GM12878 (cell line): ENCODE measurements around the gene MBNL1. TPM values are rescaled to one million over a fixed set of nuclear protein-coding genes. Genes with fewer than 3 reads are reported as not detected.

Source experiments
- ATAC-seq: fragments of 200-7000 bp; cut with Tn5 transposase; 3 replicates; pipeline ENCODE4 v1.9.1; 2020; ENCODE audit warnings: mild to moderate bottlenecking, moderate library complexity
- BruUV-seq: library from RNA; stranded (reverse); fragments of 400-500 nt; replicated peaks from 2 replicates; lab custom pipeline; 2021; lab: Mats Ljungman, UMichigan
- CTCF ChIA-PET: fragments of 300-600 bp; sonication (Branson Sonifier 250); formaldehyde crosslinking; extraction: SDS; loops from one replicate; lab custom pipeline; 2021; ENCODE audit warnings: inconsistent platforms; lab: Yijun Ruan, JAX
- POLR2A ChIA-PET: fragments of 350-600 bp; formaldehyde crosslinking; extraction: SDS; loops from one replicate; lab custom pipeline; 2021; ENCODE audit warnings: inconsistent platforms; lab: Charles Lee
- RAD21 ChIA-PET: fragments of 300-600 bp; sonication (Branson Sonifier 250); formaldehyde crosslinking; loops from one replicate; lab custom pipeline; 2023; ENCODE audit warnings: antibody characterized with exemption; ENCODE audit not compliant: unreplicated experiment; lab: Charles Lee
- SMC1A ChIA-PET: fragments of 300-600 bp; sonication (Branson Sonifier 250); formaldehyde crosslinking; loops from one replicate; lab custom pipeline; 2023; ENCODE audit not compliant: unreplicated experiment, uncharacterized antibody; lab: Charles Lee
- DNase-seq: peaks from one replicate; pipeline ENCODE4 v3.0.0-alpha.2; 2011; ENCODE audit warnings: low read depth, low spot score
- FAIRE-seq: peaks from 3 replicates; lab custom pipeline; 2011; peaks lifted over from hg19 to GRCh38; lab: Jason Lieb, UNC
- H2AFZ ChIP-seq: 2 replicates; pipeline ENCODE4 v1.6.0; 2011; ENCODE audit warnings: low read depth, low read length, control low read depth; ENCODE audit not compliant: control insufficient read depth
- H3K27ac ChIP-seq: 2 replicates; pipeline ENCODE4 v1.5.1; 2011; ENCODE audit warnings: control low read depth; ENCODE audit not compliant: control insufficient read depth, insufficient read depth
- H3K27me3 ChIP-seq, 2 experiments: replicated peaks in 1 of 2; 2 replicates each; pipeline versions ENCODE4 v1.6.0 to v1.6.1; 2011; ENCODE audit warnings: low read length in 1 of 2; ENCODE audit not compliant: control insufficient read depth in 2 of 2, insufficient read depth in 2 of 2
- H3K36me3 ChIP-seq, 2 experiments: 2 replicates each; pipeline ENCODE4 v1.5.1; 2011; ENCODE audit warnings: low read length in 1 of 2; ENCODE audit not compliant: control insufficient read depth in 2 of 2, insufficient read depth in 2 of 2
- H3K4me1 ChIP-seq: 2 replicates; pipeline ENCODE4 v1.6.1; 2011; ENCODE audit warnings: mild to moderate bottlenecking, low read length, moderate library complexity, mixed read lengths; ENCODE audit not compliant: control insufficient read depth, insufficient read depth
- H3K4me2 ChIP-seq: 2 replicates; pipeline ENCODE4 v1.6.0; 2011; ENCODE audit warnings: control low read depth; ENCODE audit not compliant: control insufficient read depth, insufficient read depth
- H3K4me3 ChIP-seq: fragments of 200-600 bp; sonication (generic); 2 replicates; pipeline ENCODE4 v1.5.1; 2016
- H3K79me2 ChIP-seq: 2 replicates; pipeline ENCODE4 v1.6.0; 2011; ENCODE audit warnings: low read length; ENCODE audit not compliant: control insufficient read depth, insufficient read depth
- H3K9ac ChIP-seq: 2 replicates; pipeline ENCODE4 v1.8.0; 2011; ENCODE audit warnings: low read length, control low read depth, mixed read lengths; ENCODE audit not compliant: control insufficient read depth, insufficient read depth
- H3K9me3 ChIP-seq: replicated peaks from 3 replicates; pipeline ENCODE4 v1.5.1; 2011; ENCODE audit warnings: mild to moderate bottlenecking, low read length; ENCODE audit not compliant: control insufficient read depth, insufficient read depth
- H4K20me1 ChIP-seq: 2 replicates; pipeline ENCODE4 v1.6.0; 2011; ENCODE audit not compliant: control insufficient read depth, insufficient read depth
- CBX3 ChIP-seq: fragments of 200-600 bp; sonication (generic); IDR thresholded peaks from 2 replicates; pipeline ENCODE4 v1.6.1; 2016; ENCODE audit warnings: low read depth, borderline replicate concordance
- CEBPZ ChIP-seq: fragments of 150-350 bp; IDR thresholded peaks from 2 replicates; pipeline ENCODE4 v1.6.1; 2016; ENCODE audit warnings: low read depth, low read length
- CREB1 ChIP-seq: IDR thresholded peaks from 2 replicates; pipeline ENCODE4 v1.6.1; 2012; ENCODE audit warnings: low read depth, mild to moderate bottlenecking, inconsistent platforms
- CREM ChIP-seq: IDR thresholded peaks from 2 replicates; pipeline ENCODE4 v1.6.1; 2014; ENCODE audit warnings: antibody characterized with exemption, low read depth
- DPF2 ChIP-seq: fragments of 450-650 bp; IDR thresholded peaks from 2 replicates; pipeline ENCODE4 v1.6.1; 2017; ENCODE audit warnings: mild to moderate bottlenecking
- NBN ChIP-seq: fragments of 450-650 bp; IDR thresholded peaks from 2 replicates; pipeline ENCODE4 v1.6.1; 2016
- NR2C2 ChIP-seq: IDR thresholded peaks from 2 replicates; pipeline ENCODE4 v1.6.1; 2011; ENCODE audit warnings: borderline replicate concordance, low read depth; ENCODE audit not compliant: control insufficient read depth, insufficient read length
- NR2F1 ChIP-seq: fragments of 450-650 bp; conservative IDR thresholded peaks from 2 replicates; pipeline ENCODE4 v1.6.1; 2017; ENCODE audit warnings: mild to moderate bottlenecking
- POLR2AphosphoS5 ChIP-seq: IDR thresholded peaks from 2 replicates; pipeline ENCODE4 v1.6.1; 2011; ENCODE audit warnings: mild to moderate bottlenecking, low read length, inconsistent platforms
- RUNX3 ChIP-seq: IDR thresholded peaks from 2 replicates; pipeline ENCODE4 v1.6.1; 2012; ENCODE audit warnings: low read length, inconsistent platforms
- SMAD1 ChIP-seq: fragments of 450-650 bp; IDR thresholded peaks from 2 replicates; pipeline ENCODE4 v1.6.1; 2018; ENCODE audit warnings: mild to moderate bottlenecking, low read depth; ENCODE audit not compliant: partially characterized antibody
- SMC3 ChIP-seq: IDR thresholded peaks from 2 replicates; pipeline ENCODE4 v1.6.1; 2011; ENCODE audit warnings: low read length, improper control_type of control experiment, borderline replicate concordance
- SP1 ChIP-seq: IDR thresholded peaks from one replicate; pipeline ENCODE4 v1.6.1; 2011; ENCODE audit warnings: low read depth, low read length
- SREBF2 ChIP-seq: IDR thresholded peaks from 2 replicates; pipeline ENCODE4 v1.6.1; 2012; ENCODE audit warnings: mild to moderate bottlenecking, low read length
- STAT3 ChIP-seq: IDR thresholded peaks from 2 replicates; pipeline ENCODE4 v1.6.1; 2011; ENCODE audit warnings: low read depth, low read length, improper control_type of control experiment
- TAF1 ChIP-seq: IDR thresholded peaks from 2 replicates; pipeline ENCODE4 v1.6.1; 2011; ENCODE audit warnings: mild to moderate bottlenecking, low read depth, low read length, borderline replicate concordance
- TBL1XR1 ChIP-seq: IDR thresholded peaks from 2 replicates; pipeline ENCODE4 v1.6.1; 2012; ENCODE audit warnings: low read depth, low read length, improper control_type of control experiment
- TCF3 ChIP-seq: IDR thresholded peaks from 2 replicates; pipeline ENCODE4 v1.6.1; 2012; ENCODE audit warnings: low read depth, mild to moderate bottlenecking, low read length, borderline replicate concordance; ENCODE audit not compliant: insufficient read depth
- WGBS: methylation state at CpG from one replicate; pipeline ENCODE4 v1.1.6; 2016; ENCODE audit warnings: low lambda C conversion rate; ENCODE audit not compliant: insufficient replicate concordance, insufficient coverage; ENCODE audit errors: missing lambda C conversion rate; 5-methylcytosine and 5-hydroxymethylcytosine counted together
- in situ Hi-C: fragments of 300-500 bp; cut with MboI; formaldehyde crosslinking; loops from 9 replicates; pipeline ENCODE4 v1.14.3; 2018; ENCODE audit warnings: mixed read lengths
- intact Hi-C: fragments of 100-400 bp; cut with micrococcal nuclease; formaldehyde crosslinking; loops from one replicate; pipeline ENCODE4 v1.14.2; 2022; ENCODE audit not compliant: unreplicated experiment
- polyA plus RNA-seq, 11 experiments: library from polyadenylated mRNA; depleted of rRNA in 4 of 11; unstranded in 6 of 11; stranded (reverse) in 5 of 11; fragments of >200 nt; fragmentation: Nextera tagmentation in 4 of 11; fragmentation: Illumina TruSeq in 1 of 11; extraction: Ambion mirVana in 4 of 11; extraction: Trizol in 1 of 11; gene quantifications; 1 replicate in 1 of 11; 2 replicates in 10 of 11; pipeline versions ENCODE4 v1.2.1 to v1.2.3, GENCODE V29; 2011 to 2016; ENCODE audit warnings: inconsistent platforms in 2 of 11, missing spikeins in 2 of 11, low read depth in 1 of 11
- total RNA-seq, 4 experiments: library from RNA; depleted of rRNA in 3 of 4; stranded (reverse); fragments of >200 nt in 3 of 4; fragmentation: Illumina TruSeq in 1 of 4; extraction: Trizol in 1 of 4; gene quantifications; 2 replicates each; pipeline versions ENCODE4 v1.2.1 to v1.2.3, GENCODE V29; 2013 to 2021

The MBNL1 gene
- total and polyA plus RNA-seq, 10 of the 15 experiments (the other 5 are each of a cell fraction or from before 2014, with no cell fraction given) = 59.6 to 337 (median 143) TPM

- ChIA-PET SMC1A (interaction anchor here (1.1 to 10.3 kb wide), 4 partner anchors 11 to 105 kb away, joined by 3 to 115 read pairs (median 25); no protein-coding TSS in a partner anchor), CTCF (interaction anchor here (0.9 kb wide), 1 partner anchor 11 kb away, joined by 5 read pairs; no protein-coding TSS in a partner anchor), RAD21 (no interaction called here), POLR2A (no interaction called here)
- ATAC-seq (no peak), DNase-seq (no peak), FAIRE-seq (no peak)
- in situ Hi-C loops (no loop called here), intact Hi-C loops (no loop called here)
- peaks cover 0 to 10% of the 10 kb centered on the region in 2 experiments; a peak in 2 of 4 replicates for H3K36me3 ChIP-seq
- TF ChIP-seq NBN (no peak), RUNX3 (no peak), DPF2 (no peak), NR2C2 (no peak), CREB1 (no peak), CEBPZ (no peak), SMAD1 (no peak), POLR2AphosphoS5 (no peak), SREBF2 (no peak), NR2F1 (no peak), TAF1 (no peak), TBL1XR1 (no peak), STAT3 (no peak), SMC3 (no peak), CBX3 (no peak), TCF3 (no peak), SP1 (no peak), CREM (no peak)
- peaks cover 12% of the 10 kb centered on the region for H3K4me1 ChIP-seq
- no peak overlapping the region for H3K4me2 ChIP-seq
- H3K9ac ChIP-seq = no peak overlapping the region
- H3K27me3 ChIP-seq = no peaks in the 10 kb centered on the region
- H3K27ac ChIP-seq = no peak overlapping the region
- BruUV-seq = no TSS peak
- H3K4me3 ChIP-seq = no peak overlapping the region
- 54% methylated on average over 1 of the region's 1 CpG for WGBS
- H3K79me2 ChIP-seq = peaks cover 94% of the 10 kb centered on the region
- no peak overlapping the region for H2AFZ ChIP-seq
- no peaks in the 10 kb centered on the region; the same call in none of the 2 replicates for H4K20me1 ChIP-seq
- H3K9me3 ChIP-seq = peaks cover 11% of the 10 kb centered on the region
Measured at GRCh38 chr3:152288681-152289080, 20.0 kb downstream of the MBNL1 start.
